T-helper 9 cell (primary cell): ENCODE data around the gene COL4A2.
"Not testable (repeated sequence)": the region's sequence is repeated elsewhere in the genome, so short reads cannot be mapped to it uniquely, and the experiment has no call there.

ENCODE experiments used
- DNase-seq: peaks from one replicate; pipeline ENCODE4 v3.0.0-alpha.2; 2020

The COL4A2 gene

DNA sequence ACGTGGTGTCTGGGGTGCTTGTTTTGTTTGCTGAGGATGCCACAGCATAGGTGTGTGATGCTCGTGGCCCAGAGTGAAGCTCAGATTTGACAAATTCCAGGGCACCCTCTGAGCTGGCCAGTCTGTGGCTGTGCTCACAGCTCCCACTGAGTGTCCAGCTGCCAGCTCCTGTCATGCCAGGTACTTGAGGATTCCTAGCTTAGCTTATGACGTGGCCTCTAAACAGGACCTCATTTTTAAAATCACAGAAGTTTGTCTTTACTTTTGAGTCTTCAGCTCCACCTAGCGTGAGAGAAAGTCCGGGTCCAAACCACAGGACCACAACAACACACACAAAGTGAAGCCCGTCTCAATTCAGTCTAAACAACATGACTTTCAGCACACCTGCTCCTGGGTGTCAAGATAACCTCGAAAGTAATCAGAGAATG lies 137.2 kb downstream of the COL4A2 start:
- no peak for DNase-seq

DNA sequence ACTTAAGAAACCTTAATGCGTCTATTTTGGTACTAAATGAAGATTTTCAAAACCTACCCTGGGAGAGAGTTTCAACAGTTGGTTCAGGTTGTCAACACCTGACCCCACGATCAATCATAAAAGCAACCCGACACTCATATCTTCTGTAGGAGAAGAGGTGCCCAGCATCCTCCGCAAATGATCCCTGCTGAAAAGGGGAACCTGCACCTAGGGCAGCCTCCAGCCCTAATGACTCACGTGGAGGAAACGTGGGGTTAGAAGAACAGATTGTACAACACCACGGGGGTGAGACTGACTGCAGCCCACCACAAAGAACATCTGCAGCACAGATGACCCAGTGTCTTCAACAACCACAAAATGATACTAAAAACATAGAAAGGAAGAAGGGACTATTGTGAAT lies 138.1 kb downstream of the COL4A2 start:
- no peak for DNase-seq

DNA sequence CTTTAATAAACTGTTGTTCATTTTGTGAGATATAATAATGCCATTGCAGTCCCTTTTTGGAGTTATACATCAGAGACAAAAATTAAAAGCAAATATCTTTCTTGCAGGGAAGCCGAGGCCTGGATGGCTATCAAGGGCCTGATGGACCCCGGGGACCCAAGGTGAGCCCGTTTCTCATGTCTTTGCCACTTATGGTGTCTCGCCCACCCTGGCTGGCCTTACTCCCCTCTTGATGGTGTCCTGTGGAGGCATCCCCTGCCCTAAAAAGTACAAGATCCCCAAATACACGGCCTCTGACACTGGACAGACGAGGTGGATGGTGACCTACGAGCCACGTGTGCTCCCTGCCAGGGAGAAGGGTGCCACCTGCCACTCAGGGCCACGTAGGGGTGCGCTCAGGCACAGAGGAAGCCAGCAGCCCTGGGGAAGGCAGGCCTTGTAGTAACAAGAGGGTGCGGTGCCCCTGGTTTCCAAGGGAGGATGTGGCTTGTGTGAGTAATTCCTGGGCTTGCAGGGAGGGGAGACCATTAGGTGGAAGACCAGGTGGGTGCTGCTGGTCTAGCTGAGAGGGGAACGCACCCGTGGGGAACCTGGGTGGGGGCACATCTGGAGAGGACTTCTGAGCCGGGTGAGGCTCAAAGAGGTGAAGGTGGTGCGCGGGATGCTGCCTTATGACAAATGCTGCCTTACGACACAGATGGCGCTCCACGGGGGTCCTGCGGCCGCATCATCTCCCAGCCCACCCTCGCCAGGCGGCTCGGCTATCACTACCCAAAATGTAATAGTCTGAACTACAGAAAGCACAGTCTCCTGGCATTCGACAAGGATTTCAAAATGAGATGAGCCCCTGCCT lies 138.9 kb downstream of the COL4A2 start:
- DNase-seq, result no peak

DNA sequence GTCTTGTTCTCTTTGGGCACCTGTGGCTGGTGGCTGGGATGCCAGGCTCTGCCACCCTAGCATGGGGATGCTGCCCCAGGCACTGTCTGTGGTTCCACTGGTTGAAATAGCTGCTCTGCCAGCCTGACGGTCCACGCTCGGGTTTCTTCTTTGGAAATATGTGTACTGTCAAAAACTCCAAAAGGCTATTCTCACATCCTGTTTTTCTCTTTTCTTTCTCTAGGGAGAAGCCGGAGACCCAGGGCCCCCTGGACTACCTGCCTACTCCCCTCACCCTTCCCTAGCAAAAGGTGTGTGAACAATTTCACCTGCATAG lies 139.4 kb downstream of the COL4A2 start:
- DNase-seq, result no peak

DNA sequence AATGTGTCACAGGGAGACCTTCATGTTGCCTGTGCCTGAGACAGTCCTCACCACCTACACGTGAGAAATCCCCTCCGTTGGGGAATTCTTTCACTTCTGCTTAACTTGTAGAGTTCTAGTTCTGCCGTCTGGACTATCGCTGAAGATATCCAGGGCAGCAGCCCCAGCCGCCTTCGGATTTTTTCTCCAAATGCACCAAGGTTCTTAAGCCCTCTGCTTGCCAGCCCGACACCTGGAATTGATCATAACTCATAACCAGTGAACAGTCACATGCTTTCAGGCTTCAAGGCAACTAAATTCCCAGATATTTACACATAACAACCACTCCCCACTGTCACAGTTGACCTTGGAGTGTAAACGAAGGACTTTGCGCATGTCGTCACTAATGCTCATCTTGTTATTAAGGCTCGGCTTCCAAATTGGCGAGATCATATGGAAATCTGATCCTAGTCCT lies 140.0 kb downstream of the COL4A2 start:
- DNase-seq, result no peak

DNA sequence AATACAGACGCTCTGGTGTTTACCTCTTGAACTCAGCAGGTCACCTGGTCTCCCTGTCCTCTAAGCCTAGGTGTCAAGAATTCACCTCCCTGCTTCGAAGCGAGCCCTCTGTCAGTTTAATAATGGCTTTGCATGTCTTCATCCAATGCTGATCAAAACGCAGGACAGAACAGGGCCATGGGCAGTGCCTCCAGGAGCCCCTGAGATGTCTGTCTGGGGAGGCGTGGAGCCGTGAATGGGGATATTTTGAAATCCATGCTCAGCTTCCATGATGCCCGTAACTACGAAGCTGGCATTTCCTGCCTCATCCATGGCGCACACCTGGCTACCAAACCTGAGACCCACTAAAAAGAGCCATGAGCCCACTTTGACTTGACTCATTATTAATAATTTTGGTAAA lies 140.7 kb downstream of the COL4A2 start:
- no peak for DNase-seq

DNA sequence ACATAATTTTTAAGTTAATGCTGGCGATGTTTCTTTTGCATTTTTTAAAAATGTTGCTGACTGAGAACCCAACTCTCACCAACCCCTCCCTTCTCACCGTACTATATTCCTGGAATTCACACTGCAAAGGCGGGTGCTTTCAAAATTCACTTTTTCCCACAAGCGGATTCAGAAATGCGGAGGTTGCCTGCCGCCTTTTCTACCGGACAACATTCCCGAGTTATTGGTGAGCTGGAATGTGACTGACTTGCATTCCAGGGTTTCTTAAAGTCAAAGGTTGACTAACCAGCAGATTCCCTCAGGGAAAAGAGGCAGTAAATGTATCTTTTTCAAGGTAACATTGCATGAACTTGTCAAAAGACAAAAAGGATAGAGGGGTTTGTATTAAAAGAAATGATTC lies 141.1 kb downstream of the COL4A2 start:
- no peak for DNase-seq

DNA sequence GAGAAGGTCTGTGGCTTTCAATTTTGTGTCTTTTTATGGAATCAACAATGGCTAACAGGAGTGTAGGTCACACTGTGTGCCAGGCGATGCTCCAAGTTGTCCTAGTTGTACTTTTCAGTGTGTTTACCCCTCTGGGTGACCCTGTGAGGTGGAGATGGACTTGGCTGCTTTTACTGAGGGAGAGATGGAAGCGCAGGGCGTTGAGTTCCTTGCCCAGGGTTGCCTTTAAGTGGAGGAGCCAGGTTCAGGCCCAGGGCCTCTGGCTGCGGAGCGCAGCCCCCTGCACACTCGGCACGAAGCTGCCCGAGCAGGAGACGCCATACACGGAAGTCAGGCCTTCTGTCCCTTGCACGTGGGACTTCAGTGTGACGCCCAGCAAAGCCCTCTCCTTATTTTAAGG lies 141.6 kb downstream of the COL4A2 start:
- DNase-seq, result no peak

DNA sequence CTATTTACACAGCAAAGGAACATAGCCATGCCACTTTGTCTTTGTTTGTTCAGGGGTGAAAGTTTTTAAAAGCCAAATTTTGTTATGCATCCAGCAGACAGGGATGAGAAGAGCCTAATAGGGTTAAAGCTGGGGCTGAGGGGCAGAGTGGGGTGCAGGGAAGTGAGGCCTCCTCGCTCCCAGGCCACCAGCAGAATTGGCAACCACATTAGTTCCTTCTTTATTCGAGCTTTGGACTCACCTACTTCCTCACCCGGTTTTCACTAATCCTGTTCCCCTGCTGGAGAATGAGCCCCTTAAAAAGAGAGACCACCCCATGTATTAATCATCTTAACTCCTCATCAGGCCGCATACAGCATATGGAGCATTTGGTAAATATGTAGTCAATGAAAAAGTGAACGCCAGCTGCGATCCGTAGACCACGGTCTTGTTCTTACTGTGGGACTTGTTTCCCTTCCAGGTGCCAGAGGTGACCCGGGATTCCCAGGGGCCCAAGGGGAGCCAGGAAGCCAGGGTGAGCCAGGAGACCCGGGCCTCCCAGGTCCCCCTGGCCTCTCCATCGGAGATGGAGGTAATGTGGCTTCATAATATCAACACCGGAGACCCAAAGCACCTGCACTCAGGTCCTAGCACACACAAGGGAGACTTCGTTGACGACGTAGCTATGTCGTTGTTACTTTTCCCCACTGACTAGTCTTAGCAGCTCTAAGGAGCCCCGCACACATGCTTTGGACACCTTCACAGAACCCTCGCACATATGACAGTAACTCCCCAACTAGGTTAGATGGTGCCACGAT lies 142.3 kb downstream of the COL4A2 start:
- no peak for DNase-seq

DNA sequence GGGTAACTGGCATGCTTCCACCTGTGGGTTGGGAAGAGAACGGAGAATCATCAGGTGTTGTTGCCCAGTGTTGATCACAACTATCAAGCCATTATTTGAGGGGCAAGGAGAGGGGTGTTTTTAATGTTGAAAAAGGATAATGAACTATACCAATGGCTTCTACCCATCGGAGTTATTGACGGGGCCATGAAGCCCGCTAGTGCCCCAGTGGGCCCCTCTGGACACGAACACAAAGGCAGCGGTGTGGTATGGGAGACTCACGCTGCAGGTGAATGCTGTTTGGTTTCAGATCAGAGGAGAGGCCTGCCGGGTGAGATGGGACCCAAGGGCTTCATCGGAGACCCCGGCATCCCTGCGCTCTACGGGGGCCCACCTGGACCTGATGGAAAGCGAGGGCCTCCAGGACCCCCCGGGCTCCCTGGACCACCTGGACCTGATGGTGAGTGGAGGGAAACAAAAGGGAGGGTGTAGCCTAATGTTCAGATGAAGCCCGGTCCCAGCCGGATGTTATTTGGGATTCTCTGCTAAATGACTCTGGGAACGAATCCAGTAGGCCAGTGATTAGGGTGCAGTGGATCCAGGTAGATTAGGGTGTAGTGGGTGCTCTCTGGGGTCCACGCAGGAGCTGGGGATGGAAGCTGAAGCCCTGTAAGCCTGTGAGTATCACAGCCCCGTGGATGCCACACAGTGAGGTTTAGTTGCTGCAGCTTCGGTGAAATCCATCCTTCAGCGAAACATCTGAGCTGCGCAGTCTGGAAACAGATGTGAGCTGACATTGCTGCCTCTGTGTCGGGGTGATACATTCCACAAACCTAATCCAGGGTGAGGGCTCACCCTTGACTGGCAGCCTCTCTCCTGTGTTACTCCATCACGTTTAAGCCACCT lies 143.2 kb downstream of the COL4A2 start:
- no peak for DNase-seq

DNA sequence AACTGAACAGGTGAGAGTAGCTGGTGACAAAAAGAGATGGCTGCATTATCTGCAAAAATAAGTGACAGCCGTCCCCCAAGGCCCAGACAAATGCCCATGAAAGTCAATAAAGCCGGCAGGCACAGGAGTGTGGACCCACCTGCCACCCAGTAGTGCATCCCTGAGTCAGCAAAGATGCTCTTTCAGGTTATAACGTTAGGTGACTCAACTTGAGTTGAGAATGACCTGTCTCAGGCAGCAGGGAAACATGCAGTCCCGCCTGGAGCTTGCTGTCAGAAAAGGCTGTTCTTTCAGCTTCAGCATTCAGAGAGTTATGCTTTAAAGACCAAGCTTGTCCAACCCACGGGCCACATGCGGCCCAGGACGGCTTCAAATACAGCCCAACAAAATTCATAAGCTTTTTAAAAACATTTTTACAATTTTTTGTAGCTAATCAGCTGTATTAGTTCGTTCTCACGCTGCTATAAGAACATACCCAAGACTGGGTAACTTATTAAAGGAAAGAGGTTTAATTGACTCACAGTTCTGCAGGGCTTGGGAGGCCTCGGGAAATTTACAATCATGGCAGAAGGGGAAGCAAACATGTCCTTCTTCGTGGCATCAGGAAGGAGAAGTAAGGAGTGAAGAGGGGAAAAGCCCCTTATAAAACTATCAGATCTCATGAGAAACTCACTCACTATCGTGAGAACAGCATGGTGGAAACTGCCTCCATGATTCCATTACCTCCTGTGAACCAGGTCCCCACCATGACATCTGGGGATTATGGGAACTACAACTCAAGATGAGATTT lies 144.1 kb downstream of the COL4A2 start:
- DNase-seq, result no peak

DNA sequence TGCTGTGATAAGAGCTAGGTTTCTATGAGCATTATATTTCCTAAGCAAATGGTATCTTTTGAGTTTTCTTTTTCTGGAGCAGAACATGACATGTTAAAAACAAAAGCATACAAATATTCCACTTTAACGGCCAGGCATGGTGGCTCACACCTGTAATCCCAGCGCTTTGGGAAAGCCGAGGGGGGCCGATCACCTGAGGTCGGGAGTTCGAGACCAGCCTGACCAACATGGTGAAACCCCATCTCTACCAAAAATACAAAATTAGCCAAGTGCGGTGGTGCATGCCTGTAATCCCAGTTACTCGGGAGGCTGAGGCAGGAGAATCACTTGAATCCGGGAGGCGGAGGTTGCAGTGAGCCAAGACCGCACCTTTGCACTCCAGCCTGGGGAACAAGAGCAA lies 146.0 kb downstream of the COL4A2 start:
- DNase-seq, result not testable (repeated sequence)

DNA sequence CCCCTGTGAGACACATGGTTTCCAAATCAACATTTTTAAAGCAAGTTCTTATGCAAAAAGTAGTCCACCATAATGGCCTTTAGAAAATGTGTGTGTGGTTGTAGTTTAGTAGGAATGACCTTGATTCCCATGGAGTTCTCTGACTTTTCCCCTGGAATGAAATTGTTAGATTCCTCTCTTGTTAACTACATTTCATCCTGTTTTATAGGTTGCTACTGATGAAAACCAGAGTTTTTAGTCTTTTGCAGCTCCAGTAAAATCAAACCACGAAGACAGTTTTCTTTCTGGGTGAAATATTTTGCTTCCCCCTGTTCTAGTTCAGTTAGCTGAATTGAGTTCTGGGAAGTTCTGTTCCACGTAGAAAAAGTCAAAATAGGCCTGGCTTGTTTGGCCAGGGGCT lies 146.7 kb downstream of the COL4A2 start:
- no peak for DNase-seq

DNA sequence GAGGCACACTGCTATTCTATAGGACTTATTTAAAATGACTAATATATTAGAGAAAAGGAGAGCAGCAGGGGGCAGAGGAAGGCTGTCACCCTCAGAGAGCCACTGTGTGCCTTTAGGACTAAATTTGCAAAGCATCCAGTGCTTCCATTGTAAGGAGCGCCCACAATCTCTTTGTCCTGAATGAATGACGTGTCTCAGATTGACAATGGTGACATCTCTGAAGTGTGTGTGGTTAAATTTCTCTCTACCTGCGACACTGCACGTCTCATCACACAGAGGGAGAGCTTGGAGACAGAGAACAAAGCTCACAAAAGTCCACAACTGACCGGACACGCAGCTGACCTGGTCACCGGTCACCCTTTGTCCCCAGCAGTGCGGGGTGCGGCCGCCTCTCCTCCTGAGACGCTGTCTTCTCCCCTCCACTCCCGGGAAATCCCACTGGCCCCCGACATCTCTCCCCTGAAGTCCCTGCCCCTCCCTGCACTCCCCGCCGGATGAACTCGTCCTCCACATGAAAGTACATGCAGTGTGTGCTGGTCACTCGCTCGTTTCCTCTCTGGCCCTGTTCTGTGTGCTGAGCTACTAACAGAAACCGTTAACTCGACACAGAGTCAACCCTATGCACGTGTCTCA lies 147.3 kb downstream of the COL4A2 start:
- DNase-seq, result no peak

DNA sequence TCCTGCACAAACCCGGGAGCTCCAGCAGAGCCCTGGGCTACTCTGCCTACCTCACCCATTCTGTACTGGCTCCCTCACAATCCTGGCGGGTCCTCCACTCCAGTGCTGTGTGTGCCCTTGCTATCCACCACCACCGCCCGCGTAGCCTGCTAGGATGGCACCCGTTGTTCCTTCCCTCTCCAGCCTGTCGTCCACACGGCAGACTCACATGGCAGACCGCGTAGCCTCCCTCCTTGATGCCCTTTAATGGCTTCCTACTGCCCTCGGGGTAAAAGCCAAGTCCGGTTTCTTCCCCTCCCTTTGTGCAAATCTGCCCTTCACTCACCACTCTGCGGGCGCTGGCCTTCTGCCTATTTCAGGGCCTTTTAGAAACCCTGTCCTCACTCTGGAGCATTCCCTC lies 147.9 kb downstream of the COL4A2 start:
- no peak for DNase-seq

DNA sequence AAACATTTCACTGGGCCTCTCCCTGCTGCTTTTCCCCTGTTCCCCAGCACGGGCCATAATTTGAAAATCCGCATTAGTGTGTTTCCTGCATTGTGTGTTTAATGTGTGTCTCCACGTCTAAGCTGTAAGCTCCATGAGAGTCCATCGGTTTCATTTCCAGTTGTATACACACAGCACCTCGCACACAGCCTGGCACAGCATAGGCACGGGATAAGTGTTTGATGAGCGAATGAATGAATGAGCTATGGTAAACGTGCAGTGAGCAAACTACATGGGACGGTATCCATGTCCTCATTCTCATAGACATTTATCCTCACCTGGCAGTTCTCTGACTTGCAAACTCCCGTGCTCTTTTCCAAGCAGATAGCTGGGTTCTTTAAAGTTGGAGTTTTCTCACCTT lies 148.4 kb downstream of the COL4A2 start:
- DNase-seq, result no peak

DNA sequence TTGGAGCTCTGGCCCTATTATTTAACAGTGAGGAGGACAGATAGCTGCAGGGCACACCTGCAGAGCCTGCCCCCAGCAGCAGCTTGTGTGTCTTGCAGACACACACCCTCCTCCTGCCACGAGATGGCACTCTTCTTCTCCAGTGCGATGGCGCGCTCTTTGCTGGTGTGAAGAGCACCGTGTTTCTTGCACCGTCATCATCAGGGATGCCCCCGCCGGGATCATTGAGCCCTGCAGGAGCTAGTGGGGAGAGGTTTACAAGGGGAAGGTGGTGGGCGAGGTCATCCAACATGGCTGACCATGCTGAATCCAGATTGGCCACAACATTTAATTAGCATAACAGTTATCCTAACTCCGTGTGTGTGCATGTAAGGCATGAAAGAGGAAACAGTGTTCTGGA lies 148.9 kb downstream of the COL4A2 start:
- peak; percentile 29 for DNase-seq

DNA sequence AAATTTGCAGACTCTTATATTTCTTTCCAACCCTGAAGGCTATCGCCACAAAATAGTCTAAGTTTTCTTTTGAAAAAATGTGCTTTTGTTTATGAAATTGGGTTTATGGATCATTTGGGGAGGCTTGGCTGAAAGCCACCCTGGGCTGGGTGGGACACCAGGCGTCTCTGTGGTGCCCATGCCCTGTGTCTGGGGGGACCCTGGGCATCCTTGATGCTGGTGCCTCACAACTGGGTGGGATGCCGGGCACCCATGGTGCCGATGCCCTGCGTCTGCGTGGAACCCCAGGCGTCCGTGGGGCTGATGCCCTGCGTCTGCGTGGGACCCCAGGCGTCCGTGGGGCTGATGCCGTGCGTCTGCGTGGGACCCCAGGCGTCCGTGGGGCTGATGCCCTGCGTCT lies 149.5 kb downstream of the COL4A2 start:
- DNase-seq, result no peak

DNA sequence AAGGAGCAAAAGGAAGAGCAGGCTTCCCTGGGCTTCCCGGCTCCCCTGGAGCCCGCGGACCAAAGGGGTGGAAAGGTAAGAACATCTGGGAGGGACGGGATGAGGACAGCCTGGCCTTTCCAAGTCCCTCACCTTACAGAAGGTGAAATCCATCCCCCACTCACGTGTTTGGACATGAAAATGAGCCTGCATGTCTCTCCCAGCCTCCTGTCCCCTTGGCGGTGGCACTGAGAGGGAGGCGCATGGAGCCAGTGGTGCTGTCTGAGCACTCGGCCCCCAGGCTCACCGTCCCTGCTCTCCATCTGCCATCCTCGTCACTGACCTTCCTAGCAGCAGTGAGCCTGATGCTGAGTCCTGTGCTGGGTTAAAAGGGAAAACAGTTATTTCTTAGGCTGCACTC lies 150.3 kb downstream of the COL4A2 start:
- DNase-seq, result no peak

DNA sequence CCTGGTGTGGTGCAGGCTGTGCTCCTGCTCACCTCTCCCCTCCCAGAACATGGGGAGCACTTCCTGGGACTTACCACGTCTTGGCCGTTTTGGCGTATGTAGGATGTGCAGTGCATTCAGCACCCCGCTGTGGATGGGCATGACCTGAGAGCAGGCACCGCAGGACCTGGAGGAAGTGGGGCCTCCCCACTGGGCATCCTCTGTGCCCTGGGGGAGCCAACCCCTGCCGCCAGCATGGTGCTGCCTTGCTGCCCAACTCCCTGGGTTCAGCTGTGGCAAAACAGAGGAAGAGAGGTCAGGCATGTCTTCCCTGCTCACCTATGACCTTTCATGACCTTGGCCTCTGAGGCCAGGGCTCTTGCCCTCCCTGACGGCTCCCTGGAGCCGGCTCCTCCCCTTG lies 150.9 kb downstream of the COL4A2 start:
- DNase-seq, result no peak

DNA sequence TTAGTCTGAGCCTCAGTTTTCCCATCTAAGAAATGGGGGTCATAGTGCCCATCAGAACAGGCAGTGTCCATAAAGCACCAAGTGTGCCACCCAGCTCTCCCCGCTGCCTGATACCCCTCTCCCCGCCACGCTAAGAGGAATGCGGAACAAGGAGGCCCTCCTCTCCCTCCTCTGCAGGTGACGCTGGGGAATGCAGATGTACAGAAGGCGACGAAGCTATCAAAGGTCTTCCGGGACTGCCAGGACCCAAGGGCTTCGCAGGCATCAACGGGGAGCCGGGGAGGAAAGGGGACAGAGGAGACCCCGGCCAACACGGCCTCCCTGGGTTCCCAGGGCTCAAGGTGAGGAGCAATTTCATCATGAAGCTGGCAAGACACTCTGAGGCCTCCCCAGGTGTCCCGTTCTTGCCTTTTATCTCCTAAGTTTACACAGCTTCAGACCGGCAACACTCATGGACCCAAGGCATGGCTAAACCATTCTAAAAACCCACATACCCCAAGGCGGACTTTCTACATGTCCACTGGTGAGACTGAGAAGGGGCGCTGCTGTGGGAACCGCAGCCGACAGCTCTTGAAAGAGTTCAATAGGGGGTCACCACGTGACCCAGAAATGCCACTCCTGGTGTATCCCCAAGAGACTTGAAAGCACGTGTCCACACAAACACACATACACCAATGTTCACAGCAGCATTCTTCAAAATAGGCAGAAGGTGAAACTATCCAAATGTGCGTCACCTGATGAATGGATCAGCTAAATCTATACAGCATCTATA lies 151.7 kb downstream of the COL4A2 start:
- no peak for DNase-seq
